Subcutaneous adipose tissue (tissue), 4 donors: Measurements from ENCODE around the gene FZD2. TPM values are rescaled to one million over a fixed set of nuclear protein-coding genes. Genes with fewer than 3 reads are reported as not detected.

Source experiments
- CTCF ChIP-seq: fragments of 450-650 bp; IDR thresholded peaks from one replicate; pipeline ENCODE4 v1.5.1; 2016; ENCODE audit warnings: low read depth, mild to moderate bottlenecking, control low read depth, antibody characterized with exemption, moderate library complexity
- total RNA-seq, 4 donors: library from RNA; depleted of rRNA; stranded (reverse); fragments of >200 nt; gene quantifications; one replicate each; pipeline ENCODE4 v1.1.0, GENCODE V29; 2016

FZD2 gene
- total RNA-seq, 4 donors from 2014 or later = 0.75 to 5.6 (median 1.6) TPM

GRCh38 chr17:44530896-44531418, 26.3 kb upstream of the FZD2 start:
- no peak for TF ChIP-seq CTCF

GRCh38 chr17:44533533-44534246, 23.6 kb upstream of the FZD2 start:
- TF ChIP-seq CTCF = no peak

- no peak for TF ChIP-seq CTCF
Measured at GRCh38 chr17:44536090-44536953, 21.0 kb upstream of the FZD2 start.

GRCh38 chr17:44539673-44540072, 17.6 kb upstream of the FZD2 start:
- no peak for TF ChIP-seq CTCF

- TF ChIP-seq CTCF = no peak
Measured at GRCh38 chr17:44540246-44541084, 16.8 kb upstream of the FZD2 start.

GRCh38 chr17:44541884-44542581, 15.3 kb upstream of the FZD2 start:
- TF ChIP-seq CTCF = no peak
